HG03064 (cell line): ENCODE measurements around the gene TTC7B.

Source experiments
- ATAC-seq: cut with Tn5 transposase; IDR thresholded peaks from one replicate; pipeline ENCODE4 v1.9.1; 2021; ENCODE audit warnings: low read depth; ENCODE audit not compliant: unreplicated experiment

The TTC7B gene

DNA sequence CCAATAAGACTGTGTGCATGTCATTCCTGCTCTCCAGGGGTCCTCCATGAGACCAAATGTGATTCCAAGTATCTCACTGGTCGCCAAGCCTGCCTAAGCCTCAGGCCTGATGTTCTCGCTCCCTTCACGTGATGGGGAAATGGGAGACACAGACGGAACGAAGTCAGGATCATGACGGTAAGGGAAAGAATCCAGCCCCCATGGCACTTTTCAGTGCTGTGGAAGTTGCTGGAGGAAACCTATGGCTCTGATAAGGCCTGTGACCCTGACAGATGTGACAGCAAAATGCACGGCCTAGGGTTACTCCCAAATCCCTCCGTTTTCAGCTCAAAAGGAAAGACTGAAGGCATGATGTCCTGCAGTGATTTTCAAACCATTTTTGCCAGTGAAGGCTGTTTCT is 234.5 kb downstream of the TTC7B start:
- no peak for ATAC-seq

DNA sequence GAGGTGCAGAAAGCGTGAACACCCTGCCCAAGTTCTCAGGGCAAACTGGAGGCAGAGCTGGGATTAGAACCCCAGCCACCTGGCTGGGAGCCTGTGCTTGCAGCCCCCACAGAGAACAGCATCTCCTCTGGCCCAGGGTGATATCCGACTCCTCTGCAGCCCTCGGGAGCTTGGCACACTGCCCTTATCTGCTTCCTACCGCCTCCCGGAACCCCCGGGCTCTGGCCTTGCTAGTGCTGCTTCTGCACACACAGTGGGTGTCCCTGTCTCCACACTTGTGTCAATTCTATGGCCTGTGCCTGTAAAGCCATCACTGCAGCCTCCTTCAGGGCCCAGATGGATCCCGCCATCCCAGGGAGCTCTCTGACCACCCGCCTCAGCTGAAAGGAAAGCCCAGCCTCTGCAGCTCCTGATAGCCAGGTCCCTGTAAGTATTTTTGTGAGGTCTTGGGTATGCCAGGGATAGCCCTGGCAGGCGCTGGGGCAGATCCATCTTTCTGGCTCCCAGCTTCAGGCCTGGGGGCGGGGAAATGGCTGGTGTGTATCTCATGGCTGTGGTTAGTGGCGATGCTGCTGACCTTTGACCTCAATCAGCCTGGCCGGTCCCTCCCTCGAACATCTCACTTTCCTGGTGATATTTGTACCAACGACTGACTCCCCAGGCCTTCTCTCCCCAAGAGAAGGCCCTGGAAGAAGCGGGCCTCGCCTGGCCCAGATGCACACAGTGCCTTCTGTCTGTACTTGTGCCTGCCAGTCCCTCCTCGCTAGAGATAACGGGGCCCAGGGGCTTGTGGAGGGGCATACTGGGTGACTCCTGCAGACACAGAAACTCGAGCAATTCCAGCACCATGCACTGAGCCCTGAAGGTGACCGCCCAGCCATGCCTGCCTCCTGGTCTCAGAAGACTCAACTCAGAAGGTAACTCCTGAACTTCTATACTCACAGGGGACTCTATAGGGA is 235.6 kb downstream of the TTC7B start:
- no peak for ATAC-seq

DNA sequence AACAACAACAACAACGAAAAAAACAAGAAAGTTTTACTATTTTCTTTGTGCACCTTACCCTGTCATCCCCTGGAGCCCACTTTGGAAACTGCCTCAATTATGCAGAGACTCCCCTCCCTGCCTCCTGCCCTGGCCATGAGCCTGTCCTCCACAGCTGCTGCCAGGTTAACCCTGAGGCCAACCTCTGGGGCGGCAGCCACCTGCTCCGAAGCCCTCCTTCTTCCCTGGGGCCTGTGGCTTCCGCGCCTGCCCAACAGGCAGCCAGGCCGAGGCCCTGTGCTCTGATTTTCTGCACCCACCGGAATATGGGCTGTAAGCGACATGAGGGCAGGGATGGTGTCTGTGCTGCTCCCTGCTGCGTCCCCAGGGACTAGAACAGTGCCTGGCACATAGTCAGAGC is 236.4 kb downstream of the TTC7B start:
- ATAC-seq: no peak

DNA sequence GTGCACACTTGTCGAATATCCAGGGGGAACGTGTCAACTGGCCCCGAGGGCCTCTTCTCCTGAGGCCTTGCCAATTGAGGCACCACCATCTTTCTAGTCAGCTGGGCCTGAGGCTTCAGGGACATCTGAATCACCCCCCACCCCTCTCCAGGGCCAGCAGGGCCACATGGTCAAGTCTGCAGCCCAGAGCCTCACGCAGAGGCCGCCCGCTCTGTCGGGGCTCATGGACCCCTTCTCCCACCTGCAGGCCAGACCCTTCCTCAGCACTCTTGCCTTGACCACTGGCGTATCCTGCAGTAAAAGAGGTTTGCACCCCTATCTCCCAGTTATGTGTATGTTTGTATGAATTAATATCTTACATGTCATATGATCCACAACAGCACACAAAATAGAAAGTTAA is 237.1 kb downstream of the TTC7B start:
- no peak for ATAC-seq

DNA sequence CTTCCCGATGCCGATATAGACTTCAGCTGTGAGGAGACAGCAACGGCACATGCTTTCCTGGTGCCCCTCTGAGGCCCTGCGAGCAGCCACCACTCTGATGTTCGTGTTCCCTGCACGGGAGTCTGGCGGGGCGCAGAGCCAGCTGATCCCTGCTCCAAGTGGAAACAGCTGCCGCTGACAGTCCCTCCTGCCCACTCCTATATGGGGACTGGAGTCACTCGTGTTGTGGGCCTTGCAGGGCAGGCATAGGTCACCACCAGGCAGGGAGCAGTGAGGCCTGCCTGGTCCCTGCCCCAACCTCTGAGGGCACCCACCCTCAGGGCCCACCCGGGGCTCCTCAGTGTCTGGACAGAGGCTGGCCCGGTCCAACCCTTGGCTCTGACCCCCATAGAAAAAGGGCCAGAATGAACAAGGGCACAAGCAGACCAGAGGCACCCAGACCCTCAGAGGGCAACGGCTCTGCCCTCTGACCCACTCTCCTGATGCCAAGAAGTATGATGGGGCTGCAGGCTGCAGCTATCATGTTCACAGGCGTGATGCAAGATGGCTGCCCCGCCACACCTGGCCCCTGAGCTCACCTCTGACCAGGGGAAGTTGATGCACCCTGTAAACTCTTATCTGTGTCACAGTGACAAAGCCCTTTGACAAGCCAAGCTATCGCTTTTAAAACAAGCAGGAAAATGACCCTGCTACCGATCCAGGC is 237.8 kb downstream of the TTC7B start:
- no peak for ATAC-seq

DNA sequence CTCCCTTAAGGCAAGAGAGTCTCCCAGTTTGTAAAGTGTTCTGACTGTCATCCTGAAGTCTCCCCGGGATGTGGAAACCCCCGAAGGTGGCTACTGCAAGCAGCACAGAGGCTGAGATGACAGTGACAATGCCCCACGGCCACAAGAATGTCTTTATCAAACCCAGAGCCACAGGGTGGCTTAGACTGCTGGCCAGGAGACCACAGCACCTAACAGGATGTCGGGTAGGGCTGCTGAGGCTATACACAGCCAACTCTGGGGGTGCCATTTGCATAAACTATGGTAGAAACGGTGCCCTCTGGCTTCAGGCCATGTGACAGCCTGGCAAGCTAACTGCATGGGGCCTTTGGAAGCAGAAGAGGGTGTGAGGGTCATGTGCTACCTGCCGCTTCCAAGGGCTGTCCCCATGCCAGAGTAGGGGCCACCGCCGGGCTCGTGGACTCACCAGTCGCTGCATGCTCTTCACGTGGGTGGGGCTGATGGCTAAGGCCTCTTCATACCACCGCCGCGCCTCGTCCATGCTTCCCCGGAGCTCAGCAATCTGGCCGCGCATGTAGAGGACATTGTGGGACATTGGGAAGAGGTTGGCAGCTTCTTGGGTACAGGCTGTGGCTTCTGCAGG is 238.5 kb downstream of the TTC7B start:
- no peak for ATAC-seq

DNA sequence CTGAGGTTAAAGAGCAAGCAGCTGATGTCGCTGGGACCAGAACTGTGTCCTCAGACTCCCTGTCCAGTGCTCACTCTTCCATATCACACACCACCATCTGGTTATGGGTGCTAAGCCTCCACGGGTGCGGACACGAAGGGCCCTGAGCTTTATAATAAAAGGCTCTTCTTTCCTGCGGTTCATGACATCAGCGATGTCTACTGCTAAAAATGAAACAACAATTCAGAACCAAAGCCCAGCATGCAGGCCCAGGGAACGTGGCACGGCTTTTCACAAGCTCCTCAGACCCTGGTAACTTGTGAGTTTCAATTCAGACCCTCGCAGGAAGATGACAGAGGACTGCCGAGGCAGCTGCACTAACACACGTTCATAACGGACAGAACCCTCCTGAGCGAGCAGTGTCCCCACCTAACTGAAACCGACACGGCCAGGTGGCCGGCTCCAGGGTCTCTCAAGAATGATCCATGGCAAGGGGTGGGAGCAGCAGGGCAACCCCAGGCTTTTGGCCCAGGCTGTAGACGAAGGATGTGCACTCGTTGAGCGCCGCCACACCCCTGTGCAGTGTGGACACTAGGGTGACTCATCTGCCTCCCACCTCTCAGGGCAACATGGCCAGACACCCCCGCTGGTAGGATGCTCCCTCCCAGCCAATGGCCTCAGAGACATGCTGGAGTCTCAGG is 239.1 kb downstream of the TTC7B start:
- ATAC-seq: no peak

DNA sequence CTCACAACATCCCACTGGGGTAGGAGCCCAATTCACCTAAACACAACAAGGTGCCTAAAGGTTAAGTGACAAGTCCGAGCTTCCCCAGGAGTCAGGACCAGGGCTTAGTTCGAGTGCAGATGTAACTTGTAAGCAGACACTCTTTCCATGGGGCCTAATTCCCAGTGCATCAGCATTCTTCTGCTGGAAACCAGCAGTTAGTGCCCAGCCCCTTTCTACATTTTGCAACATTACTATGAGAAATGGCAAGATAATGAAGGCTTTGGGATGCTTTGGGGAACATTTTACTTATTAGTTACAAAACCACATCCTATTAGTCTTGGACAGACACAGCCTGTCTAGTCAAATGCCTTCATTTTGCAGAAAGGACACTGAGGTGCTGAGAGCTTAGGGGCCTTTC is 239.6 kb downstream of the TTC7B start:
- ATAC-seq: no peak

DNA sequence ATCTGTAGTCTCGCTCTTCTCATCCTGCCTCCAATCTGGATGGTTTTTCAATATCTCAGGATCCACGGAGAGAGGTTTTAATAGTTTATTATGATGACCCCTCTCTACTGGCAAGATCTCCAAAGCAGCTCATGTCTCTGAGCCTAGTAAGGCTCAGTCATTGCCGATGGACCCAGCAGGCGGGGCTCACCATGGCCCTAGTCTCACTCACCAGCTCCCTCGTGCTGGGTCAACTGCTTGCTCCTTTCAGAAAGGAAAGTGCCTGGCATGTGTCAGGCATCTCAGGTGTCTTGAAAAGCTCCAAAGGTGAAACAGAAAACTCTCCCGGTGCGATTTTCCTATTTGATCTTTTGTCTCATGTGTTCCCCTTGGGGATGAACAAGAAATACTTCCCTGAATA is 240.4 kb downstream of the TTC7B start:
- no peak for ATAC-seq

DNA sequence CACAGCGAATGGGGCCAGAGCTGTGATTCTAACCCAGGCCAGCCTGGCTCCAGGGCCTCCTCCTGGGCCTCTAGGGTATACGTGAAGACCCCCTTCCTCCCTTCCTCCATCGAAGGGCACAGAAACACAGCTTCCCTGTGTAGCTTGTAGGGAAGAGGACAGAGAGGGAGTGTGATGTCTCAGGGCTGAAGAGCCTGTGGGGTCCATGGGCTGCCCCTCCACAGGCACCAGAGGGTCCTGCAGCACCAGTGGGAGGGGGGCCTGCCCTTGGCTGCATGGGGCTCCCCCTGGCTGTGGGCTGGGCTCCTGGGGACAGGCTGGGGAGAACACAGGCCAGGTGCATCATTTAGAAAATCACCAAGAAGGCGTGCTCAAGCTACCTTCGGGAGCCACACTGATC is 240.9 kb downstream of the TTC7B start:
- ATAC-seq: no peak

DNA sequence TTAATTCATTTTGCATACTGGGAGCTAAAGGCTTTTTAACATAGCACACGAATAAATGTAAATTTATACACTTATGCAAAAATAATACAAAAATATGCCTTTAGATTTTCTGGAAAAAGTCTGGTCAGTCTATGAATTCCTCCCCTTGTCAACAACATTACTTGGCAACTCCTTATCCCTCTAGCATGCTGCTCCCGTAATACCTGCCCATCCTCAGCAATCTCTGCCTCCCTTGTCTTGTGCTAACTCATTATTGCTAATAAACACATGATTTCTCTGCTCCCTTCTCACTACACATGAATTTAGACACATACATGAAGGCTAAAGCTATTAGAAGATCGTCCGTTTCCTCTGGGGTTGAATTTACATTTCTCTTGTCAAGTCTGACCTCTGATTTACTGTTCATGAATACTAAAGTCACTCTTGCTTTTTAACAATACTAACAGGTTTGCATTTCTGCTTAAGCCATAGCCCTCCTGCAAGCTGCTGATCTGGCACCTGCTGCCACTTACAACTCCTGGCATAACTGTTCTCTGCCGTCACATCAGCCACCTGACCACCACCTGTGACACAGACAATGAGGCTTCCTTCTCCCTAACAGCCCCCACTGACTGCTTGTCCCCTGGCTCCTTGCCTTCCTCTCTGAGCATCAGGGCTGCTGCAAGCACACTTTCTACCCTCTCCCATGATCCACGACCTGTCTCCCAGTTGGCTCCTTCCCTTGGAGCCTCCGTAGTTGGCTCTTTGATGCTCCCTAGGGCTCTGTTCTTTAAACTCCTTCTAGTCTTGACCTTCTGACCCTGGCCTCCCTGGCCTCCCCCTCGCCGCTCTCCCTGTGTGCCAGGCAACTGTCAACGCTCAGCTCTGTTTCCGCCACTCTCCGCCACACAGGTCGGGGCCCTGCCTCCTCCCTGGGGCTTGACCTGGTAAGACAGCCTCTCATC is 241.8 kb downstream of the TTC7B start:
- no peak for ATAC-seq

DNA sequence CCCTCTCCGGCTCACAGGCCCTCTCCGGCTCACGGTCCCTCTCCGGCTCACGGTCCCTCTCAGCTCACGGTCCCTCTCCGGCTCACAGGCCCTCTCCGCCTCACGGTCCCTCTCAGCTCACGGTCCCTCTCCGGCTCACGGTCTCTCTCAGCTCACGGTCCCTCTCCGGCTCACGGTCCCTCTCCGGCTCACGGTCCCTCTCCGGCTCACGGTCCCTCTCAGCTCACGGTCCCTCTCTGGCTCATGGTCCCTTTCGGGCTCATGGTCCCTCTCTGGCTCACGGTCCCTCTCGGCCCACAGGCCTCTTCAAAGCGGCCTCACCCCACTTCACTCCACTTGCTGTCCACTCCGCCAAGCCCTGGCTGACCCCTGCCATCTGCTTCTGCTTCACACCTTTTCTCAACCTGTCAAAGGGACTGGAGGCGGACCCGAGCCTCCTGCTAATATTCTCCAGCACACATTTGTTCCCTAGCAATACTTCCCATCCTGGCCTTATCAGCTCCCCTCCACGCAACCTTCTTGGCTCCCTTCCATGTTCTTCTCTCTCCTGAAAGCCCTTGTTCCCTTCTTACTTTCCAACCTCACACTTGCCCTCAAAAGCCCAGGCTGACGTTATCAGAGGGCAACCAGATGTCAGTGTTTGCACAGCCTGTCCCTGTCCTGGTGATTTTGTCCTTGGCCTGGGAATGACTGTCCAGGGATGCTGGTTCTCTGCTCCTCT is 242.7 kb downstream of the TTC7B start:
- ATAC-seq: no peak

DNA sequence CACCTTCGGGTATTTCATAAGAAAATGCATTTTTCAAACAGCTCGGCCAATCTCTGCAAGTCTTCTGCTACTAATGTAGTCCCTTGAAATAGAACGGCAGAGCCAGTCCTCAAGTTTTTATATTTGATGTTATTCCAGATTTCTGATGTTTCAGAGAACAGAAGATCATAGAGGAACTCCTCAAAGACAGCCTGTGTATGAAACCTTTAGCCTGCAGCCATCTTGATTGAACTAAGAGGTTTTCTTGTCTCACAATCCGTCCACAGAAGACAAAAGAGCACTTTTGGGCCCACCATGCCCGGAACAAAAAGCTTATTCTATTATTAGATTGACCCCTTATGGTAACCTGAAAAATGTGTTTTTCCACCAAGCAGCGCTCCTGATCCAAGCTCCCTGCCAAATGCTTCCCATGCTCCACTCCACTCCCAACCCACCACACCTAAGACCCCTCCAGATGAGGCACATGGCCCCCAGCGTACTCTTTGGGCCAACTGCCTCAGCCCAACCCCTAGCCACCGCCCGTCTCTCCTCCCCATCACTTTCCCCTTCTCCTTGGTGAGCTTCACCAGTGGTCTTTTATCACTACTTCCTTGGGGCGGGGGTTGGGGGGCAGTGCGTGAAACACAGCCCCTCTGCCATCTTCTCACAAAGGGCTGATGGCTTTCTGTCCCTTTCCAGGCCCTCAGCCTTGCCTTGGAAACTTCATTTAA is 243.6 kb downstream of the TTC7B start:
- no peak for ATAC-seq

DNA sequence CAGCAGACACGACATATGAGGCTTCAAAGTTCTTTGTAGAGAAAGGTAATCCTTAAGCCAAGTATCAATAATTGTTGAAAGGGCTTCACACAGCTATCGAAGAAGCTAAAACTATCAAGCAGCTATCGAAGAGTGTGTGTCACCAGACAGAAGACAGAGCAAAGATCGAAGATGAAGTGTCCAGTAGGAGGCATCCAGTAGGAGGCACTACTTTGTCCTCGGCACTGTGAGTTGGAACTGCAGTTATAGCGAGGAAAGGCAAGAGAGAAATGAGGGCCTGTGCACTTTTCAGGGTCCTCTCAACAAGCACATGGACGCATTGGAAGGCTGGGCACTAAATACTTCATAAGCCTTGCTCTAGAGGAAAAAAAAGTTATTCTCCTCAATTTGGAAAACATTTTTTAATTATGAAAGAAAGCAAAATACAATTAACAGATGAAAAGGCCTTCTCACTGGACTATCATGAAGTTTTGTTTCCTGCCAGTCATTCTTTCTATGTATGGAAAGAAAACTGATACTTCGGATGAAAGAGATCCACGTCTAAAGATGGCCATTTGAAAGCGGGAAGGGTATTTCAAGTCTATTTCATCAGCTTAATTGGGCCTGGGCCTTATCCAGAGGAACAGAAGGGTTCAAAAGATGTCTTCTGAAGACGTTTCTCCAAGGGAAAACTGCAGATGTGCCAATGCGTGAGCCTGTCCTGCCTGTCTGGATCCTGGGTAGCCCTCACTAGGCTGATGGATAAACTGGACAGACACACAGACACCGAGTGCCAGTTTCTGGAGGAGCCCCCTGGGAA is 244.9 kb downstream of the TTC7B start:
- ATAC-seq: no peak

DNA sequence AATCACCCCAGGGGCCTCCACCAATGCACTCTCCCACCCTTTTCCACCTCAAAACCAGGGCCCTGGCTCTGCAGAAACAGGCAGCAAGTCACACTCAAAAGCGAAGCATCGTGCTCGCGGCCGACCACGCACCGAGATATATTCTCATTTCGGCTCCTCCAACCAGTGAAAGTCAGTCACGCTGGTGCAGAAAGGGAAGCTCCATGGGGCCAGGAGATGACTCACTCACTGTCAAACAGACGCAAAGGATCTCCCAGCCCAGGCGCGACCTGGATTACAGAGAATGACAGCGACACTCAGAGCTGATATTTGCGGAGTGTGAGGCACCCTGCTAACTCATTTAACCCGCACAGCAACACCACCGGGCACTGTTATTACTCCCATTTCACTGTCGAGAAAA is 245.8 kb downstream of the TTC7B start:
- ATAC-seq: no peak

DNA sequence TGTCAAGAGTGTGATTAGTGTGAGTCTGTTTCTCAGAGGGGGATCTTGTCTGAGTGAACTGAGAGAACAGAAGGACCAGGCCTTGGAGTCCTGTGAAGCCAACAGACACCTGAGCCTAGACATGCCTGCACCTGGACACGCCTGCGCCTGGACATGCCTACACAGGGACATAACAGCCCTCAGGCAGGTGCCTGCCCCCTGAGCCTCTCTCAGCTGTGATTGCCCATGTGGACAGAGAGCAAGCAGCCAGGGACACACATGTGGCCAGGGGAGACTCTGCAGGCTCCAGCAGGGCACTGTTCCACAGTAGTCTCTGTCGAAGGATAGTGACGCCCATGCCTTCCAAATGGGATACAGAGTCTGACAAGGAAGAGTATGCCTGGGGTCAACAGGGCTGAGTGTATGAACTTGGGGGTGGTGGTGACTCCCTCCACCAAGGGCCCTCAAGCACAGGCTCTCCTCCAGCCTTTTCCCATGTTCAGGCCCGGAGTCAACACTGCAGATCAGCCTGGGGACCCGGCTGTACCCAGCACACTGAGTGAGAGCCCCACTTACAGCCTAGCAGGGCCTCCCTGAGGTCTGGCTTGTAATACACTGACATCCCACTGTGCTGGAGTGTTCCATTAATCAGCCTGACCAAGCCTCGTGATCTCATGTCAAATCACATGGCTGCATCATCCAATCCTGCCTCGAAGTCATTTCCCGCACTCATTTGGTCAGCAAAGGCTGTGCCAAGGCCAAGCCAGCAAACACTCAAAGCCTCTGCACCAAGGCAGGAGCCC is 246.4 kb downstream of the TTC7B start:
- no peak for ATAC-seq

DNA sequence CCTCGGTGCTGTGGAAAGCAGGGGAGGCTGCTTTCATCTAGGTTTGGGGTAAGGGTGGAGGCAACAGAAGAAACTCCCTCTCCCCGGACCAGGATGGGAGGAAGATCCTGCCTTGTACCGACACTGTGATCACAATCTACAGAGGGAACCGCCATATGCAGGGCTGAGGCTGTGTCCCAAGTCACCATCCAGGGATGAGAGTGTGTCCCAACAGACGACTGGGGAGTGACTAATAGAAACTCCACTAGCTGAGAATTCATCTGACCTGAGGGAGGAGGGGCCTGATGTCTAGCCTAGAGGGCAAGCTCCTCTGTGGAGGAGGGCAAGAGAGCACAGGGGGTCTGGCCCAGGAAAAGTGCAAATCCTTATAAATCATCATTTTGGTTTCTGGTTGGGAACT is 247.0 kb downstream of the TTC7B start:
- ATAC-seq: no peak
